ENCODE measurements around the gene MARS1.
"Not testable (repeated sequence)": the region's sequence is repeated elsewhere in the genome, so short reads cannot be mapped to it uniquely, and the experiment has no call there.

Gene MARS1

GRCh38 chr12:57515934-57516541 is 28.2 kb downstream of the MARS1 start:
- no peak for DNase-seq (ENCODE audit: low spot score)
- in situ Hi-C loops (cut with MboI; ENCODE audit: low sequenced_read_pairs, unreplicated experiment) = no loop called here
- TF ChIP-seq, protein P1, sequence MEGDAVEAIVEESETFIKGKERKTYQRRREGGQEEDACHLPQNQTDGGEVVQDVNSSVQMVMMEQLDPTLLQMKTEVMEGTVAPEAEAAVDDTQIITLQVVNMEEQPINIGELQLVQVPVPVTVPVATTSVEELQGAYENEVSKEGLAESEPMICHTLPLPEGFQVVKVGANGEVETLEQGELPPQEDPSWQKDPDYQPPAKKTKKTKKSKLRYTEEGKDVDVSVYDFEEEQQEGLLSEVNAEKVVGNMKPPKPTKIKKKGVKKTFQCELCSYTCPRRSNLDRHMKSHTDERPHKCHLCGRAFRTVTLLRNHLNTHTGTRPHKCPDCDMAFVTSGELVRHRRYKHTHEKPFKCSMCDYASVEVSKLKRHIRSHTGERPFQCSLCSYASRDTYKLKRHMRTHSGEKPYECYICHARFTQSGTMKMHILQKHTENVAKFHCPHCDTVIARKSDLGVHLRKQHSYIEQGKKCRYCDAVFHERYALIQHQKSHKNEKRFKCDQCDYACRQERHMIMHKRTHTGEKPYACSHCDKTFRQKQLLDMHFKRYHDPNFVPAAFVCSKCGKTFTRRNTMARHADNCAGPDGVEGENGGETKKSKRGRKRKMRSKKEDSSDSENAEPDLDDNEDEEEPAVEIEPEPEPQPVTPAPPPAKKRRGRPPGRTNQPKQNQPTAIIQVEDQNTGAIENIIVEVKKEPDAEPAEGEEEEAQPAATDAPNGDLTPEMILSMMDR (IDR thresholded peaks at IDR 0.05; ENCODE audit: borderline replicate concordance, control extremely low read depth, extremely low read depth, insufficient read depth, missing control alignments) = no peak

GRCh38 chr12:57516617-57517153 is 28.8 kb downstream of the MARS1 start:
- TF ChIP-seq, protein P1 (IDR thresholded peaks at IDR 0.05; ENCODE audit: borderline replicate concordance, control extremely low read depth, extremely low read depth, insufficient read depth, missing control alignments) = no peak
- in situ Hi-C loops (cut with MboI; ENCODE audit: low sequenced_read_pairs, unreplicated experiment) = no loop called here
- no peak for DNase-seq (ENCODE audit: low spot score)

DNA sequence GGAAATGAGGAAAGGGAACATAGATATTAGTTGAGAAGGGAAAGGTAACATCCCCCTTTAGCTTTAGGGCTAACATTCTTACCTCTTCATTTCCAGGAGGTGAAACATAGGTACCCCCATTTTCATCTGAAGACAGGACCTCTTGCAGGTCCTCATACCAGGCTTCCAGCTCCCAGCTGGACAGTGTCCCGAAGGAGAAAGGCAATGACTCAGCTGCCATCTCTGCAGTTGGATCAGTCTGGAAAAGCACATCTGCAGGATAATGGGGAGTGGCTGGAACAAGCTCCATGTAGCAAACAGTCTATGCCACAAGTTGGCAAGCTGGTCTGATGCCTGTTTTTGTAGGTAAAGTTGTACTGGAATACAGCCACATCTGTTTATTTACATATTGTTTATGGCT is 29.3 kb downstream of the MARS1 start:
- in situ Hi-C loops (cut with MboI; ENCODE audit: low sequenced_read_pairs, unreplicated experiment) = no loop called here
- TF ChIP-seq, protein P1 (IDR thresholded peaks at IDR 0.05; ENCODE audit: borderline replicate concordance, control extremely low read depth, extremely low read depth, insufficient read depth, missing control alignments) = no peak
- DNase-seq (ENCODE audit: low spot score) = no peak

- DNase-seq (ENCODE audit: low spot score); in situ Hi-C loops (cut with MboI; ENCODE audit: low sequenced_read_pairs, unreplicated experiment): not testable (repeated sequence)
These were observed 29.9 kb downstream of the MARS1 start for GRCh38 chr12:57517718-57518117.

DNA sequence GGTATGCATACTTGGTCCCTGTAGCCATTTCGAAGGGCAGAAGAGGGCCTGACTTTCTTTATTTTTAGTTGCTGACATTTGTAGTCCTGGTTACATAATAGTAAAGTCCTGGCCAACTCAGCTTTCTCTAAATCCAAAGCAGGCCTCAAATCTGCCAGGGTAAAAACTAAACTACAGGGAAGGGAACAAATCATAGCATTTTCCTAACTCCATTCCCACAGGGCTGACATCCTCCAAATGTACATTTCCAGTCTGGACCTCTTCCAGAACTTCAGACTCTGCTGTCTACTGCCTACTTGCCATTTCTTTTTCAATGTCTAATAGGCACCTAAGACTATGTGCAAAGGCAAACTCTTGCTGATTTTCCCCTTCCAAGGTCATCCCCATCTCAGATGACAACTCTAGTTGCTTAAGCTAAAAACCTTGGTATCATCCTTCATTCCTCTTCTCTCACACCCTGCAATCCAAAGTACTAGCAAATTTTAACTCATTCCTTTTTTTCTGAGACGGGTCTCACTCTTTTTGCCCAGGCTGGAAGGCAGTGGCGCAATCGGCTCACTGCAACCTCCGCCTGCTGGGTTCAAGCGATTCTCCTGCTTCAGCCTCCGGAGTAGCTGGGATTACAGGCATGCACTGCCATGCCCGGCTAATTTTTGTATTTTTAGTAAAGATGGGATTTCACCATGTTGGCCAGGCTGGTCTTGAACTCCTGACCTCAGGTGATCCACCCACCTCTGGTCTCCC is 30.5 kb downstream of the MARS1 start:
- TF ChIP-seq, protein P1 (IDR thresholded peaks at IDR 0.05; ENCODE audit: borderline replicate concordance, control extremely low read depth, extremely low read depth, insufficient read depth, missing control alignments) = no peak
- in situ Hi-C loops (cut with MboI; ENCODE audit: low sequenced_read_pairs, unreplicated experiment) = no loop called here
- no peak for DNase-seq (ENCODE audit: low spot score)

GRCh38 chr12:57518920-57519795 is 31.3 kb downstream of the MARS1 start:
- in situ Hi-C loops (cut with MboI; ENCODE audit: low sequenced_read_pairs, unreplicated experiment) = no loop called here
- TF ChIP-seq, protein P1 (IDR thresholded peaks at IDR 0.05; ENCODE audit: borderline replicate concordance, control extremely low read depth, extremely low read depth, insufficient read depth, missing control alignments) = no peak
- DNase-seq (ENCODE audit: low spot score) = no peak

All from GM13976 (cell line).